HepG2 (cell line): ENCODE measurements around the gene FAT1. TPM values are rescaled to one million over a fixed set of nuclear protein-coding genes. Genes with fewer than 3 reads are reported as not detected.

ENCODE experiments used
- ARID4A ChIP-seq: sonication (generic); formaldehyde crosslinking; IDR thresholded peaks from 2 replicates; pipeline ENCODE4 v1.5.0; 2020; ENCODE audit warnings: mild to moderate bottlenecking, missing genetic modification reagents, borderline replicate concordance
- ELF3 ChIP-seq: IDR thresholded peaks from 2 replicates; pipeline ENCODE4 v1.6.1; 2016; ENCODE audit warnings: missing genetic modification reagents, missing compliant biosample characterization
- GATAD1 ChIP-seq: IDR thresholded peaks from 2 replicates; pipeline ENCODE4 v1.6.1; 2016; ENCODE audit warnings: missing genetic modification reagents, missing compliant biosample characterization
- MEF2D ChIP-seq: sonication (generic); formaldehyde crosslinking; IDR thresholded peaks from 2 replicates; pipeline ENCODE4 v1.5.1; 2020; ENCODE audit warnings: mild to moderate bottlenecking, missing genetic modification reagents
- RBFOX2 ChIP-seq: fragments of 200-400 bp; formaldehyde crosslinking; IDR thresholded peaks from 2 replicates; pipeline ENCODE4 v1.6.1; 2017; ENCODE audit warnings: low read depth, mild to moderate bottlenecking, low read length
- SPEN ChIP-seq: sonication (generic); formaldehyde crosslinking; IDR thresholded peaks from 2 replicates; pipeline ENCODE4 v1.5.1; 2020; ENCODE audit warnings: low read depth, mild to moderate bottlenecking, missing genetic modification reagents
- ZBTB42 ChIP-seq: sonication (generic); formaldehyde crosslinking; IDR thresholded peaks from 2 replicates; pipeline ENCODE4 v1.5.0; 2020; ENCODE audit warnings: mild to moderate bottlenecking, missing genetic modification reagents
- ZNF337 ChIP-seq: sonication (generic); formaldehyde crosslinking; IDR thresholded peaks from 2 replicates; pipeline ENCODE4 v1.5.1; 2020; ENCODE audit warnings: missing genetic modification reagents, low read depth, mild to moderate bottlenecking, borderline replicate concordance
- ZSCAN25 ChIP-seq: sonication (generic); formaldehyde crosslinking; IDR thresholded peaks from 2 replicates; pipeline ENCODE4 v1.8.0; 2022; ENCODE audit warnings: mild to moderate bottlenecking, missing genetic modification reagents
- polyA plus RNA-seq, 8 experiments: library from polyadenylated mRNA; depleted of rRNA in 3 of 8; stranded (reverse) in 7 of 8; unstranded in 1 of 8; fragments of >200 nt; fragmentation: Illumina TruSeq in 4 of 8; extraction: Trizol in 4 of 8; gene quantifications; 2 replicates each; pipeline versions ENCODE4 v1.2.1 to v1.2.3, GENCODE V29; 2011 to 2016; ENCODE audit warnings: low read depth in 4 of 8, missing spikeins in 1 of 8, mixed read lengths in 1 of 8; ENCODE audit not compliant: insufficient read depth in 1 of 8
- total RNA-seq, 5 experiments: library from RNA; depleted of rRNA; stranded (reverse); fragments of >200 nt; fragmentation: Illumina TruSeq; extraction: Trizol; gene quantifications; 2 replicates each; pipeline ENCODE4 v1.2.3, GENCODE V29; 2016; ENCODE audit warnings: low read depth in 1 of 5
- TF ChIP-seq, protein P1 (sequence below): sonication (generic); formaldehyde crosslinking; IDR thresholded peaks from 2 replicates; pipeline ENCODE4 v1.8.0; 2022; ENCODE audit warnings: missing genetic modification reagents, mild to moderate bottlenecking, borderline replicate concordance
- TF ChIP-seq, protein P2 (sequence below): sonication (generic); formaldehyde crosslinking; IDR thresholded peaks from 2 replicates; pipeline ENCODE4 v1.5.0; 2020; ENCODE audit warnings: mild to moderate bottlenecking, missing genetic modification reagents
- TF ChIP-seq, protein P3 (sequence below): sonication (generic); formaldehyde crosslinking; IDR thresholded peaks from 2 replicates; pipeline ENCODE4 v1.4.0; 2020; ENCODE audit warnings: mild to moderate bottlenecking, missing genetic modification reagents
- TF ChIP-seq, protein P4 (sequence below): IDR thresholded peaks from 2 replicates; pipeline ENCODE4 v1.6.1; 2018; ENCODE audit warnings: missing genetic modification reagents

The FAT1 gene
- total and polyA plus RNA-seq, 2 of the 13 experiments (the other 11 are each of a cell fraction or from before 2014, with no cell fraction given), result 185 to 216 TPM

- TF ChIP-seq, protein P1, sequence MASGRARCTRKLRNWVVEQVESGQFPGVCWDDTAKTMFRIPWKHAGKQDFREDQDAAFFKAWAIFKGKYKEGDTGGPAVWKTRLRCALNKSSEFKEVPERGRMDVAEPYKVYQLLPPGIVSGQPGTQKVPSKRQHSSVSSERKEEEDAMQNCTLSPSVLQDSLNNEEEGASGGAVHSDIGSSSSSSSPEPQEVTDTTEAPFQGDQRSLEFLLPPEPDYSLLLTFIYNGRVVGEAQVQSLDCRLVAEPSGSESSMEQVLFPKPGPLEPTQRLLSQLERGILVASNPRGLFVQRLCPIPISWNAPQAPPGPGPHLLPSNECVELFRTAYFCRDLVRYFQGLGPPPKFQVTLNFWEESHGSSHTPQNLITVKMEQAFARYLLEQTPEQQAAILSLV, result 0 out of 2 replicates have a peak, but pooled peaks have one; percentile 32
- TF ChIP-seq, protein P2, sequence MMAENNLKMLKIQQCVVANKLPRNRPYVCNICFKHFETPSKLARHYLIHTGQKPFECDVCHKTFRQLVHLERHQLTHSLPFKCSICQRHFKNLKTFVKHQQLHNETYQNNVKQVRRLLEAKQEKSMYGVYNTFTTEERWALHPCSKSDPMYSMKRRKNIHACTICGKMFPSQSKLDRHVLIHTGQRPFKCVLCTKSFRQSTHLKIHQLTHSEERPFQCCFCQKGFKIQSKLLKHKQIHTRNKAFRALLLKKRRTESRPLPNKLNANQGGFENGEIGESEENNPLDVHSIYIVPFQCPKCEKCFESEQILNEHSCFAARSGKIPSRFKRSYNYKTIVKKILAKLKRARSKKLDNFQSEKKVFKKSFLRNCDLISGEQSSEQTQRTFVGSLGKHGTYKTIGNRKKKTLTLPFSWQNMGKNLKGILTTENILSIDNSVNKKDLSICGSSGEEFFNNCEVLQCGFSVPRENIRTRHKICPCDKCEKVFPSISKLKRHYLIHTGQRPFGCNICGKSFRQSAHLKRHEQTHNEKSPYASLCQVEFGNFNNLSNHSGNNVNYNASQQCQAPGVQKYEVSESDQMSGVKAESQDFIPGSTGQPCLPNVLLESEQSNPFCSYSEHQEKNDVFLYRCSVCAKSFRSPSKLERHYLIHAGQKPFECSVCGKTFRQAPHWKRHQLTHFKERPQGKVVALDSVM, result peak; percentile 91
- TF ChIP-seq, protein P3, sequence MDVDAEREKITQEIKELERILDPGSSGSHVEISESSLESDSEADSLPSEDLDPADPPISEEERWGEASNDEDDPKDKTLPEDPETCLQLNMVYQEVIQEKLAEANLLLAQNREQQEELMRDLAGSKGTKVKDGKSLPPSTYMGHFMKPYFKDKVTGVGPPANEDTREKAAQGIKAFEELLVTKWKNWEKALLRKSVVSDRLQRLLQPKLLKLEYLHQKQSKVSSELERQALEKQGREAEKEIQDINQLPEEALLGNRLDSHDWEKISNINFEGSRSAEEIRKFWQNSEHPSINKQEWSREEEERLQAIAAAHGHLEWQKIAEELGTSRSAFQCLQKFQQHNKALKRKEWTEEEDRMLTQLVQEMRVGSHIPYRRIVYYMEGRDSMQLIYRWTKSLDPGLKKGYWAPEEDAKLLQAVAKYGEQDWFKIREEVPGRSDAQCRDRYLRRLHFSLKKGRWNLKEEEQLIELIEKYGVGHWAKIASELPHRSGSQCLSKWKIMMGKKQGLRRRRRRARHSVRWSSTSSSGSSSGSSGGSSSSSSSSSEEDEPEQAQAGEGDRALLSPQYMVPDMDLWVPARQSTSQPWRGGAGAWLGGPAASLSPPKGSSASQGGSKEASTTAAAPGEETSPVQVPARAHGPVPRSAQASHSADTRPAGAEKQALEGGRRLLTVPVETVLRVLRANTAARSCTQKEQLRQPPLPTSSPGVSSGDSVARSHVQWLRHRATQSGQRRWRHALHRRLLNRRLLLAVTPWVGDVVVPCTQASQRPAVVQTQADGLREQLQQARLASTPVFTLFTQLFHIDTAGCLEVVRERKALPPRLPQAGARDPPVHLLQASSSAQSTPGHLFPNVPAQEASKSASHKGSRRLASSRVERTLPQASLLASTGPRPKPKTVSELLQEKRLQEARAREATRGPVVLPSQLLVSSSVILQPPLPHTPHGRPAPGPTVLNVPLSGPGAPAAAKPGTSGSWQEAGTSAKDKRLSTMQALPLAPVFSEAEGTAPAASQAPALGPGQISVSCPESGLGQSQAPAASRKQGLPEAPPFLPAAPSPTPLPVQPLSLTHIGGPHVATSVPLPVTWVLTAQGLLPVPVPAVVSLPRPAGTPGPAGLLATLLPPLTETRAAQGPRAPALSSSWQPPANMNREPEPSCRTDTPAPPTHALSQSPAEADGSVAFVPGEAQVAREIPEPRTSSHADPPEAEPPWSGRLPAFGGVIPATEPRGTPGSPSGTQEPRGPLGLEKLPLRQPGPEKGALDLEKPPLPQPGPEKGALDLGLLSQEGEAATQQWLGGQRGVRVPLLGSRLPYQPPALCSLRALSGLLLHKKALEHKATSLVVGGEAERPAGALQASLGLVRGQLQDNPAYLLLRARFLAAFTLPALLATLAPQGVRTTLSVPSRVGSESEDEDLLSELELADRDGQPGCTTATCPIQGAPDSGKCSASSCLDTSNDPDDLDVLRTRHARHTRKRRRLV (CRISPR knock-in tag), result 0 out of 2 replicates have a peak, but pooled peaks have one; percentile 40
- TF ChIP-seq ZBTB42 (no peak), ELF3 (CRISPR knock-in tag) (no peak), SPEN (peak; percentile 4; the same call in 1 of the 2 replicates), ZNF337 (CRISPR knock-in tag) (no peak), MEF2D (CRISPR knock-in tag) (0 out of 2 replicates have a peak, but pooled peaks have one; percentile 10), RBFOX2 (peak; percentile 50; the same call in 1 of the 2 replicates), GATAD1 (CRISPR knock-in tag) (no peak; the same call in 1 of the 2 replicates), ARID4A (CRISPR knock-in tag) (no peak; the same call in 1 of the 2 replicates), ZSCAN25 (CRISPR knock-in tag) (peak; percentile 14; the same call in 1 of the 2 replicates)
- TF ChIP-seq, protein P4, sequence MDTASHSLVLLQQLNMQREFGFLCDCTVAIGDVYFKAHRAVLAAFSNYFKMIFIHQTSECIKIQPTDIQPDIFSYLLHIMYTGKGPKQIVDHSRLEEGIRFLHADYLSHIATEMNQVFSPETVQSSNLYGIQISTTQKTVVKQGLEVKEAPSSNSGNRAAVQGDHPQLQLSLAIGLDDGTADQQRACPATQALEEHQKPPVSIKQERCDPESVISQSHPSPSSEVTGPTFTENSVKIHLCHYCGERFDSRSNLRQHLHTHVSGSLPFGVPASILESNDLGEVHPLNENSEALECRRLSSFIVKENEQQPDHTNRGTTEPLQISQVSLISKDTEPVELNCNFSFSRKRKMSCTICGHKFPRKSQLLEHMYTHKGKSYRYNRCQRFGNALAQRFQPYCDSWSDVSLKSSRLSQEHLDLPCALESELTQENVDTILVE (CRISPR knock-in tag), result 0 out of 2 replicates have a peak, but pooled peaks have one; percentile 12
Observed at GRCh38 chr4:186727977-186728519, 4.4 kb upstream of the FAT1 start (continued).
